GM18526 (cell line): Measurements from ENCODE around the gene DHX58.

Experiments used
- POLR2A ChIP-seq: IDR thresholded peaks from 3 replicates; pipeline ENCODE4 v1.6.1; 2011; ENCODE audit not compliant: insufficient read length; ENCODE audit errors: extremely low read depth

The DHX58 gene

GRCh38 chr17:42103221-42103954, 9.1 kb downstream of the DHX58 start:
- TF ChIP-seq POLR2A, result no peak

- no peak for TF ChIP-seq POLR2A
These were observed 10.8 kb downstream of the DHX58 start for GRCh38 chr17:42101513-42102292.

GRCh38 chr17:42098730-42099399, 13.6 kb downstream of the DHX58 start:
- TF ChIP-seq POLR2A, result no peak

GRCh38 chr17:42097691-42098631, 14.6 kb downstream of the DHX58 start, which contains the start of gene ZNF385C:
ZNF385C (minus strand) TSS chr17:42098473; CDS start chr17:42063056, 35,417 bp downstream.
- no peak for TF ChIP-seq POLR2A

- TF ChIP-seq POLR2A, result no peak
These were observed 16.0 kb downstream of the DHX58 start for GRCh38 chr17:42096360-42097111.

- no peak for TF ChIP-seq POLR2A
These were observed 18.0 kb downstream of the DHX58 start for GRCh38 chr17:42094375-42095069.

GRCh38 chr17:42092939-42093338, 19.6 kb downstream of the DHX58 start:
- TF ChIP-seq POLR2A, result no peak

- TF ChIP-seq POLR2A, result no peak
These were observed 21.3 kb downstream of the DHX58 start for GRCh38 chr17:42090964-42091790.

- no peak for TF ChIP-seq POLR2A
These were observed 23.8 kb downstream of the DHX58 start for GRCh38 chr17:42088736-42089135.

- TF ChIP-seq POLR2A, result no peak
These were observed 24.5 kb downstream of the DHX58 start for GRCh38 chr17:42087736-42088705.

- no peak for TF ChIP-seq POLR2A
These were observed 25.3 kb downstream of the DHX58 start for GRCh38 chr17:42087042-42087701.

GRCh38 chr17:42081516-42082129, 30.9 kb downstream of the DHX58 start:
- no peak for TF ChIP-seq POLR2A
